Measurements from ENCODE around the gene CCDC30.

- TF ChIP-seq CTCF (IDR thresholded peaks at IDR 0.05), result no peak
- no peak for TF ChIP-seq POLR2A (IDR thresholded peaks at IDR 0.05)
These were observed 6.4 kb upstream of the CCDC30 start for GRCh38 chr1:42456754-42457089.
